ENCODE results near the gene NKG7.
"Not testable (repeated sequence)": the region's sequence is repeated elsewhere in the genome, so short reads cannot be mapped to it uniquely, and the experiment has no call there.

Gene NKG7

GRCh38 chr19:51372649-51373504 lies at the start of gene NKG7:
Gene NKG7, minus strand, starts transcription at chr19:51372654. Its CDS starts 119 bp downstream, at chr19:51372535.
- no peak for DNase-seq

GRCh38 chr19:51422053-51422448 lies 49.6 kb upstream of the NKG7 start:
- peak; percentile 31 to 46 for DNase-seq

GRCh38 chr19:51421229-51422052 lies 49.0 kb upstream of the NKG7 start:
- no peak for DNase-seq

GRCh38 chr19:51420511-51420910 lies 48.1 kb upstream of the NKG7 start:
- not testable (repeated sequence) for DNase-seq

GRCh38 chr19:51418707-51419106 lies 46.3 kb upstream of the NKG7 start:
- no peak for DNase-seq

GRCh38 chr19:51417810-51418157 lies 45.3 kb upstream of the NKG7 start:
- DNase-seq, result no peak

- no peak for DNase-seq
Observed at GRCh38 chr19:51417107-51417809, 44.8 kb upstream of the NKG7 start, which contains the start of gene SIGLEC10. Gene SIGLEC10, minus strand, starts transcription at chr19:51417642. Its CDS starts 61 bp downstream, at chr19:51417581.

GRCh38 chr19:51416422-51416821 lies 44.0 kb upstream of the NKG7 start:
- not testable (repeated sequence) for DNase-seq

GRCh38 chr19:51415187-51415586 lies 42.7 kb upstream of the NKG7 start:
- no peak for DNase-seq

GRCh38 chr19:51410950-51411748 lies 38.7 kb upstream of the NKG7 start:
- no peak for DNase-seq

- DNase-seq, result peak in 1 of 2 experiments; percentile 19
Observed at GRCh38 chr19:51407511-51408131, 35.2 kb upstream of the NKG7 start.

GRCh38 chr19:51402117-51402516 lies 29.7 kb upstream of the NKG7 start:
- no peak for DNase-seq

- not testable (repeated sequence) for DNase-seq
Observed at GRCh38 chr19:51399936-51400335, 27.5 kb upstream of the NKG7 start.

- DNase-seq, result no peak
Observed at GRCh38 chr19:51399231-51399630, 26.8 kb upstream of the NKG7 start.

GRCh38 chr19:51398096-51398704 lies 25.7 kb upstream of the NKG7 start:
- peak; percentile 14 to 33 for DNase-seq

GRCh38 chr19:51397453-51397852 lies 25.0 kb upstream of the NKG7 start:
- DNase-seq, result not testable (repeated sequence)

- DNase-seq, result no peak
Observed at GRCh38 chr19:51396175-51396574, 23.7 kb upstream of the NKG7 start.

GRCh38 chr19:51394050-51394836 lies 21.8 kb upstream of the NKG7 start:
- peak; percentile 90 to 96 for DNase-seq

GRCh38 chr19:51392701-51393100 lies 20.2 kb upstream of the NKG7 start:
- DNase-seq, result no peak

- DNase-seq, result no peak
Observed at GRCh38 chr19:51391073-51391611, 18.7 kb upstream of the NKG7 start.
